GM12878 (cell line): ENCODE measurements around the gene SLX4IP. TPM values are rescaled to one million over a fixed set of nuclear protein-coding genes. Genes with fewer than 3 reads are reported as not detected.

Experiments
- ATAC-seq: fragments of 200-7000 bp; cut with Tn5 transposase; 3 replicates; pipeline ENCODE4 v1.9.1; 2020; ENCODE audit warnings: mild to moderate bottlenecking, moderate library complexity
- BruUV-seq: library from RNA; stranded (reverse); fragments of 400-500 nt; replicated peaks from 2 replicates; lab custom pipeline; 2021; lab: Mats Ljungman, UMichigan
- CTCF ChIA-PET: fragments of 300-600 bp; sonication (Branson Sonifier 250); formaldehyde crosslinking; extraction: SDS; loops from one replicate; lab custom pipeline; 2021; ENCODE audit warnings: inconsistent platforms; lab: Yijun Ruan, JAX
- POLR2A ChIA-PET: fragments of 350-600 bp; formaldehyde crosslinking; extraction: SDS; loops from one replicate; lab custom pipeline; 2021; ENCODE audit warnings: inconsistent platforms; lab: Charles Lee
- RAD21 ChIA-PET: fragments of 300-600 bp; sonication (Branson Sonifier 250); formaldehyde crosslinking; loops from one replicate; lab custom pipeline; 2023; ENCODE audit warnings: antibody characterized with exemption; ENCODE audit not compliant: unreplicated experiment; lab: Charles Lee
- SMC1A ChIA-PET: fragments of 300-600 bp; sonication (Branson Sonifier 250); formaldehyde crosslinking; loops from one replicate; lab custom pipeline; 2023; ENCODE audit not compliant: unreplicated experiment, uncharacterized antibody; lab: Charles Lee
- DNase-seq: peaks from one replicate; pipeline ENCODE4 v3.0.0-alpha.2; 2011; ENCODE audit warnings: low read depth, low spot score
- FAIRE-seq: peaks from 3 replicates; lab custom pipeline; 2011; peaks lifted over from hg19 to GRCh38; lab: Jason Lieb, UNC
- H2AFZ ChIP-seq: 2 replicates; pipeline ENCODE4 v1.6.0; 2011; ENCODE audit warnings: low read depth, low read length, control low read depth; ENCODE audit not compliant: control insufficient read depth
- H3K27ac ChIP-seq: 2 replicates; pipeline ENCODE4 v1.5.1; 2011; ENCODE audit warnings: control low read depth; ENCODE audit not compliant: control insufficient read depth, insufficient read depth
- H3K27me3 ChIP-seq, 2 experiments: replicated peaks in 1 of 2; 2 replicates each; pipeline versions ENCODE4 v1.6.0 to v1.6.1; 2011; ENCODE audit warnings: low read length in 1 of 2; ENCODE audit not compliant: control insufficient read depth in 2 of 2, insufficient read depth in 2 of 2
- H3K36me3 ChIP-seq, 2 experiments: 2 replicates each; pipeline ENCODE4 v1.5.1; 2011; ENCODE audit warnings: low read length in 1 of 2; ENCODE audit not compliant: control insufficient read depth in 2 of 2, insufficient read depth in 2 of 2
- H3K4me1 ChIP-seq: 2 replicates; pipeline ENCODE4 v1.6.1; 2011; ENCODE audit warnings: mild to moderate bottlenecking, low read length, moderate library complexity, mixed read lengths; ENCODE audit not compliant: control insufficient read depth, insufficient read depth
- H3K4me2 ChIP-seq: 2 replicates; pipeline ENCODE4 v1.6.0; 2011; ENCODE audit warnings: control low read depth; ENCODE audit not compliant: control insufficient read depth, insufficient read depth
- H3K4me3 ChIP-seq: fragments of 200-600 bp; sonication (generic); 2 replicates; pipeline ENCODE4 v1.5.1; 2016
- H3K79me2 ChIP-seq: 2 replicates; pipeline ENCODE4 v1.6.0; 2011; ENCODE audit warnings: low read length; ENCODE audit not compliant: control insufficient read depth, insufficient read depth
- H3K9ac ChIP-seq: 2 replicates; pipeline ENCODE4 v1.8.0; 2011; ENCODE audit warnings: low read length, control low read depth, mixed read lengths; ENCODE audit not compliant: control insufficient read depth, insufficient read depth
- H3K9me3 ChIP-seq: replicated peaks from 3 replicates; pipeline ENCODE4 v1.5.1; 2011; ENCODE audit warnings: mild to moderate bottlenecking, low read length; ENCODE audit not compliant: control insufficient read depth, insufficient read depth
- H4K20me1 ChIP-seq: 2 replicates; pipeline ENCODE4 v1.6.0; 2011; ENCODE audit not compliant: control insufficient read depth, insufficient read depth
- BCL3 ChIP-seq: IDR thresholded peaks from 2 replicates; pipeline ENCODE4 v1.6.1; 2011; ENCODE audit warnings: borderline replicate concordance, low read depth, mild to moderate bottlenecking, moderate library complexity, low read length; ENCODE audit not compliant: insufficient read depth, poor library complexity, severe bottlenecking
- CUX1 ChIP-seq: IDR thresholded peaks from 2 replicates; pipeline ENCODE4 v1.6.1; 2012; ENCODE audit warnings: improper control_type of control experiment, low read depth, low read length; ENCODE audit not compliant: insufficient replicate concordance
- HSF1 ChIP-seq: fragments of 150-350 bp; IDR thresholded peaks from 2 replicates; pipeline ENCODE4 v1.6.1; 2014; ENCODE audit warnings: mild to moderate bottlenecking, low read depth, low read length
- IKZF2 ChIP-seq, 2 experiments: fragments of 450-650 bp; IDR thresholded peaks; 2 replicates each; pipeline ENCODE4 v1.6.1; 2017; ENCODE audit warnings: mild to moderate bottlenecking in 2 of 2, moderate library complexity in 2 of 2
- LARP7 ChIP-seq: fragments of 450-650 bp; IDR thresholded peaks from 2 replicates; pipeline ENCODE4 v1.6.1; 2017; ENCODE audit warnings: mild to moderate bottlenecking
- MEF2A ChIP-seq: IDR thresholded peaks from 2 replicates; pipeline ENCODE4 v1.6.1; 2011; ENCODE audit warnings: low read depth, mild to moderate bottlenecking, low read length, moderate library complexity; ENCODE audit not compliant: insufficient read depth
- NBN ChIP-seq: fragments of 450-650 bp; IDR thresholded peaks from 2 replicates; pipeline ENCODE4 v1.6.1; 2016
- NFXL1 ChIP-seq: fragments of 450-650 bp; IDR thresholded peaks from 2 replicates; pipeline ENCODE4 v1.6.1; 2017; ENCODE audit warnings: antibody characterized with exemption, mild to moderate bottlenecking, borderline replicate concordance
- SIN3A ChIP-seq: IDR thresholded peaks from 2 replicates; pipeline ENCODE4 v1.6.1; 2012; ENCODE audit warnings: low read depth, low read length, improper control_type of control experiment
- TCF7 ChIP-seq: IDR thresholded peaks from 2 replicates; pipeline ENCODE4 v1.6.1; 2014; ENCODE audit warnings: antibody characterized with exemption, borderline replicate concordance
- ZNF384 ChIP-seq: IDR thresholded peaks from 2 replicates; pipeline ENCODE4 v1.6.1; 2012; ENCODE audit warnings: low read depth, mild to moderate bottlenecking, low read length, improper control_type of control experiment, borderline replicate concordance
- WGBS: methylation state at CpG from one replicate; pipeline ENCODE4 v1.1.6; 2016; ENCODE audit warnings: low lambda C conversion rate; ENCODE audit not compliant: insufficient replicate concordance, insufficient coverage; ENCODE audit errors: missing lambda C conversion rate; 5-methylcytosine and 5-hydroxymethylcytosine counted together
- in situ Hi-C: fragments of 300-500 bp; cut with MboI; formaldehyde crosslinking; loops from 9 replicates; pipeline ENCODE4 v1.14.3; 2018; ENCODE audit warnings: mixed read lengths
- intact Hi-C: fragments of 100-400 bp; cut with micrococcal nuclease; formaldehyde crosslinking; loops from one replicate; pipeline ENCODE4 v1.14.2; 2022; ENCODE audit not compliant: unreplicated experiment
- polyA plus RNA-seq, 11 experiments: library from polyadenylated mRNA; depleted of rRNA in 4 of 11; unstranded in 6 of 11; stranded (reverse) in 5 of 11; fragments of >200 nt; fragmentation: Nextera tagmentation in 4 of 11; fragmentation: Illumina TruSeq in 1 of 11; extraction: Ambion mirVana in 4 of 11; extraction: Trizol in 1 of 11; gene quantifications; 1 replicate in 1 of 11; 2 replicates in 10 of 11; pipeline versions ENCODE4 v1.2.1 to v1.2.3, GENCODE V29; 2011 to 2016; ENCODE audit warnings: inconsistent platforms in 2 of 11, missing spikeins in 2 of 11, low read depth in 1 of 11
- total RNA-seq, 4 experiments: library from RNA; depleted of rRNA in 3 of 4; stranded (reverse); fragments of >200 nt in 3 of 4; fragmentation: Illumina TruSeq in 1 of 4; extraction: Trizol in 1 of 4; gene quantifications; 2 replicates each; pipeline versions ENCODE4 v1.2.1 to v1.2.3, GENCODE V29; 2013 to 2021

SLX4IP gene
- total and polyA plus RNA-seq, 10 of the 15 experiments (the other 5 are each of a cell fraction or from before 2014, with no cell fraction given): 2.2 to 11.0 (median 6.3) TPM

- TF ChIP-seq MEF2A (no peak), TCF7 (no peak), BCL3 (no peak), NFXL1 (no peak)
Observed at GRCh38 chr20:10509376-10509775, 74.3 kb downstream of the SLX4IP start (continued).

GRCh38 chr20:10510216-10510615, 75.1 kb downstream of the SLX4IP start:
- Histone ChIP-seq H3K27ac (no peak overlapping the region), H3K79me2 (peaks cover 5% of the 10 kb centered on the region), H3K9ac (no peak overlapping the region), H4K20me1 (no peaks in the 10 kb centered on the region), H3K4me3 (no peak overlapping the region), H2AFZ (no peak overlapping the region), H3K27me3 (no peaks in the 10 kb centered on the region), H3K9me3 (no peaks in the 10 kb centered on the region), H3K4me2 (no peak overlapping the region), H3K36me3 (no peaks in the 10 kb centered on the region), H3K4me1 (peaks cover 26% of the 10 kb centered on the region)
- ATAC-seq (no peak), FAIRE-seq (no peak), DNase-seq (no peak)
- 97% methylated on average over 3 of the region's 3 CpGs for WGBS
- ChIA-PET SMC1A (interaction anchor here (0.6 to 8.8 kb wide), 5 partner anchors 11 to 33 kb away, joined by 3 to 76 read pairs (median 3); no protein-coding TSS in a partner anchor), CTCF (interaction anchor here (1.2 to 5.2 kb wide), 2 partner anchors 29 to 41 kb away, joined by 5 to 27 read pairs; no protein-coding TSS in a partner anchor), RAD21 (interaction anchor here (0.7 kb wide), 1 partner anchor 19 kb away, joined by 3 read pairs; no protein-coding TSS in a partner anchor), POLR2A (no interaction called here)
- no TSS peak for BruUV-seq
- TF ChIP-seq LARP7 (no peak), NBN (no peak), SIN3A (no peak), IKZF2 (IDR thresholded peaks at IDR 0.05) (no peak), ZNF384 (no peak), HSF1 (no peak), CUX1 (no peak)
- intact Hi-C loops: loop anchor here (2.0 to 5.0 kb wide), 2 partner anchors 33 to 78 kb away; partner anchors contain the start of gene MKKS
- in situ Hi-C loops: no loop called here
